GM23248 (cell line): ENCODE data around the gene ZNF225. TPM values are rescaled to one million over a fixed set of nuclear protein-coding genes. Genes with fewer than 3 reads are reported as not detected.

Source experiments
- DNase-seq: peaks from one replicate; pipeline ENCODE4 v3.0.0-alpha.2; 2015
- H2AFZ ChIP-seq: fragments of 200-600 bp; sonication (generic); 2 replicates; pipeline ENCODE4 v1.6.1; 2016; ENCODE audit warnings: antibody characterized with exemption
- H3F3A ChIP-seq: fragments of 200-600 bp; sonication (generic); 2 replicates; pipeline ENCODE4 v1.6.1; 2016; ENCODE audit warnings: mild to moderate bottlenecking, antibody characterized with exemption, mixed run types; ENCODE audit not compliant: insufficient read depth
- H3K27ac ChIP-seq: fragments of 200-600 bp; sonication (generic); 2 replicates; pipeline ENCODE4 v1.5.1; 2016; ENCODE audit warnings: mild to moderate bottlenecking
- H3K27me3 ChIP-seq: fragments of 200-600 bp; sonication (generic); replicated peaks from 2 replicates; pipeline ENCODE4 v1.6.1; 2016; ENCODE audit warnings: mild to moderate bottlenecking; ENCODE audit not compliant: insufficient read depth
- H3K36me3 ChIP-seq: fragments of 200-600 bp; sonication (generic); 2 replicates; pipeline ENCODE4 v1.6.1; 2016; ENCODE audit warnings: low read depth, mild to moderate bottlenecking
- H3K4me1 ChIP-seq: fragments of 200-600 bp; sonication (generic); 2 replicates; pipeline ENCODE4 v1.6.1; 2016; ENCODE audit warnings: mild to moderate bottlenecking; ENCODE audit not compliant: insufficient read depth
- H3K4me2 ChIP-seq: fragments of 200-600 bp; sonication (generic); one replicate; pipeline ENCODE4 v1.6.1; 2016; ENCODE audit warnings: mild to moderate bottlenecking; ENCODE audit not compliant: unreplicated experiment
- H3K4me3 ChIP-seq: fragments of 200-600 bp; sonication (generic); 2 replicates; pipeline ENCODE4 v1.5.1; 2016; ENCODE audit warnings: mild to moderate bottlenecking
- H3K79me2 ChIP-seq: fragments of 200-600 bp; sonication (generic); 2 replicates; pipeline ENCODE4 v1.6.1; 2016; ENCODE audit warnings: mild to moderate bottlenecking; ENCODE audit not compliant: insufficient read depth
- H3K9ac ChIP-seq: fragments of 200-600 bp; sonication (generic); 2 replicates; pipeline ENCODE4 v1.6.1; 2016; ENCODE audit warnings: mild to moderate bottlenecking
- H3K9me2 ChIP-seq: fragments of 200-600 bp; sonication (generic); 2 replicates; pipeline ENCODE4 v1.6.1; 2016; ENCODE audit warnings: mixed run types, mild to moderate bottlenecking, moderate library complexity; ENCODE audit not compliant: insufficient read depth
- H3K9me3 ChIP-seq: fragments of 200-600 bp; sonication (generic); one replicate; pipeline ENCODE4 v1.6.1; 2017; ENCODE audit warnings: low read depth
- H4K20me1 ChIP-seq: fragments of 200-600 bp; sonication (generic); 2 replicates; pipeline ENCODE4 v1.6.0; 2016; ENCODE audit not compliant: insufficient read depth
- EZH2 ChIP-seq: fragments of 200-600 bp; sonication (generic); IDR thresholded peaks from 2 replicates; pipeline ENCODE4 v1.6.1; 2018; ENCODE audit warnings: antibody characterized with exemption, mild to moderate bottlenecking; ENCODE audit not compliant: insufficient read depth, poor library complexity, severe bottlenecking
- EZH2phosphoT487 ChIP-seq: fragments of 200-600 bp; sonication (generic); IDR thresholded peaks from 2 replicates; pipeline ENCODE4 v1.6.1; 2018; ENCODE audit warnings: antibody characterized with exemption, moderate library complexity, mild to moderate bottlenecking, low read depth; ENCODE audit not compliant: insufficient read depth
- WGBS, 2 experiments: methylation state at CpG; one replicate each; pipeline ENCODE4 v1.1.6; 2015 to 2017; ENCODE audit warnings: low lambda C conversion rate in 2 of 2, low coverage in 1 of 2; ENCODE audit errors: missing lambda C conversion rate in 2 of 2; 5-methylcytosine and 5-hydroxymethylcytosine counted together
- in situ Hi-C: fragments of 300-500 bp; cut with MboI; formaldehyde crosslinking; loops from 2 replicates; pipeline ENCODE4 v1.15.0; 2020
- polyA plus RNA-seq: library from polyadenylated mRNA; unstranded; fragments of >200 nt; fragmentation: Nextera tagmentation; extraction: Ambion mirVana; gene quantifications from 2 replicates; pipeline ENCODE4 v1.2.1, GENCODE V29; 2016
- total RNA-seq: library from RNA; depleted of rRNA; stranded (reverse); fragments of >200 nt; shearing (Covaris generic); gene quantifications from 2 replicates; pipeline ENCODE4 v1.2.3, GENCODE V29; 2014

Gene ZNF225
- total and polyA plus RNA-seq, 2 experiments from 2014 or later, result 4.3 to 6.1 TPM

DNA sequence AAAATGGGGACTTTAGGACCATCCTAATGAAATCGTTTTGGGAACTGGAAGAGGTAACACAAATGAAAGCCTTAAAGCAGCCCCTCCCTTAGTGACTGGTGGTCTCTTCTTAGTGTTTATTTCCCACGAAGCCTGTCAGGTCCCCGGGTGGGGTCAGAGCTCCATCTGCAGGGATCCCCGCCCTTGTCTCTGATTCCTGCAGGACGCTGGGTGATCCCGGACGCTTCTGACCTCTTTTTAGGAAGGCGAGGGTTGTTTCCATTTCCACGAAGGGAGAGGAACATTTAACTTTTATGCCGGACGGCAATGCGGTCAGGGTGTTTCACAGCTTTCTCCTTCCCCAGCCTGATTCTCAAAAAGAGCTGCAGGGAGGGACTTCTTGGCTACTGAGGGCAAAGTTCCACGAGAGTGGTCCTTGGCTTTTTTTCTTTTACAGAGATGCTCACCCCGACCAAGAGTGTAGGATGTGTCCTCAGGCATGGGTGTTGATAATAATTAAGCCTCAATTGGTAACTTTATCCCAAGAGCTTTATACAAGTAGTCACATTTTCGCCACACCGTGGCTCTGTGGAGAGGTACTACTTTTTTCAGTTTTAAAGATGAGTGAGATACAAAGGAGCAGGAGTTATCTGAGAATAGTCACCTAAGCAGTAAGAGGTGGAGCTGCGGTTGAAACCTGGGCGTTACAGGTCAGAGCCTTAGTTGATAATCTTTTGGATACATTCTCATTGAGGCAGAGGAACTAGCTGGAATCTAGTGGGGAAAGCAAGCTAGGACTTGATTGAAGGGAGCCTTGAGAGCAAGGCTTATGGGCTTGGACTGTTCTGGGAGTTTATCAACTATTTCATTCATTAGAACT, 40.4 kb upstream of the ZNF225 start:
- Histone ChIP-seq H3K9me2 (no peaks in the 10 kb centered on the region), H4K20me1 (no peaks in the 10 kb centered on the region), H3K4me3 (peak overlapping the region; percentile 95), H3K9me3 (no peaks in the 10 kb centered on the region), H3F3A (no peaks in the 10 kb centered on the region), H3K27ac (no peak overlapping the region), H3K9ac (peak overlapping the region; percentile 71), H3K79me2 (peaks cover 46% of the 10 kb centered on the region), H3K4me2 (peak overlapping the region; percentile 96), H3K4me1 (peaks cover 6% of the 10 kb centered on the region; the same call in 1 of the 2 replicates), H2AFZ (peak overlapping the region; percentile 100), H3K36me3 (peaks cover 1% of the 10 kb centered on the region; the same call in 1 of the 2 replicates), H3K27me3 (no peaks in the 10 kb centered on the region)
- peak; percentile 44 for DNase-seq
- in situ Hi-C loops, result no loop called here
- no peak for TF ChIP-seq EZH2
- no peak for TF ChIP-seq EZH2phosphoT487
- WGBS, 2 experiments, result 14% methylated on average over 18 of the region's 18 CpGs

DNA sequence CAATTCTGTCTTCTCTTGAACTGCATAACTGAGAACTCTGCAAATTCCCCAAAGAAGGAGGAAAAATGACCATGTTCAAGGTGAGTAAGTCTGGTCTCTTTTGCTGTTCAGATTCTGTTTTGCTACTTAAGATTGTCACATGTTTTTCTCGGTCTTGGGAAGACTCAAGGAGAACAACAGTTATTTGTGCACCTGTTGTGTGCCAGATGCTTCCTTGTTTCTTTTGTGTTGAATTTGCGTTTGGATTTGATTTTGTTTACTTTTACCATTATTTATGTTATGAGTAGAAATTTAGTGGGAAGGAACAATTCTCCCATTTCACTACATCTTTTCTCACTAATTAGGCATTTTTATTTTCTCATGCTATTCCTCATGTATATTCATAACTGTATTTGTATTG, 36.9 kb upstream of the ZNF225 start:
- Histone ChIP-seq H3K79me2 (peaks cover 46% of the 10 kb centered on the region), H3K4me3 (no peak overlapping the region), H3K27me3 (no peaks in the 10 kb centered on the region), H3K9me2 (no peaks in the 10 kb centered on the region), H3K9me3 (no peaks in the 10 kb centered on the region), H4K20me1 (no peaks in the 10 kb centered on the region), H3K4me1 (peaks cover 6% of the 10 kb centered on the region; the same call in 1 of the 2 replicates), H3F3A (no peaks in the 10 kb centered on the region), H3K4me2 (no peak overlapping the region), H3K36me3 (peaks cover 6% of the 10 kb centered on the region; the same call in 1 of the 2 replicates), H3K27ac (no peak overlapping the region), H3K9ac (no peak overlapping the region), H2AFZ (no peak overlapping the region)
- no peak for TF ChIP-seq EZH2
- no peak for TF ChIP-seq EZH2phosphoT487
- WGBS, 2 experiments, result 80% methylated on average over 2 of the region's 2 CpGs
- in situ Hi-C loops, result no loop called here
- DNase-seq, result no peak

DNA sequence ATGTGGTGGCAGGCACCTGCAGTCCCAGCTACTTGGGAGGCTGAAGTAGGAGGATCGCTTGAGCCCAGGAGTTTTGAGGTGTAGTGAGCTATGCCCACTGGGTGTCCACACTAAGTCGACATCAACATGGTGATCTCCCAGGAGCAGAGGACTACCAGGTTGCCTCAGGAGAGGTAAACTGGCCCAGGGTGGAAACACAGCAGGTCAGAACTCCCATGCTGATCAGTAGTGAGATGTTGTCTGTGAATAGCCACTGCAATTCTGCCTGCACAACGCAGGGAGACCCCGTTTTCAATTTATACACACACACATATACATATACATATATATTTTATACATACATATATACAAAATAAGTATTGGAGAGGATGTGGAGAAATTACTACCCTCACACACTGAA, 21.1 kb upstream of the ZNF225 start:
- in situ Hi-C loops, result no loop called here
- no peaks in the 10 kb centered on the region; the same call in 1 of the 2 replicates for H3K36me3 ChIP-seq

DNA sequence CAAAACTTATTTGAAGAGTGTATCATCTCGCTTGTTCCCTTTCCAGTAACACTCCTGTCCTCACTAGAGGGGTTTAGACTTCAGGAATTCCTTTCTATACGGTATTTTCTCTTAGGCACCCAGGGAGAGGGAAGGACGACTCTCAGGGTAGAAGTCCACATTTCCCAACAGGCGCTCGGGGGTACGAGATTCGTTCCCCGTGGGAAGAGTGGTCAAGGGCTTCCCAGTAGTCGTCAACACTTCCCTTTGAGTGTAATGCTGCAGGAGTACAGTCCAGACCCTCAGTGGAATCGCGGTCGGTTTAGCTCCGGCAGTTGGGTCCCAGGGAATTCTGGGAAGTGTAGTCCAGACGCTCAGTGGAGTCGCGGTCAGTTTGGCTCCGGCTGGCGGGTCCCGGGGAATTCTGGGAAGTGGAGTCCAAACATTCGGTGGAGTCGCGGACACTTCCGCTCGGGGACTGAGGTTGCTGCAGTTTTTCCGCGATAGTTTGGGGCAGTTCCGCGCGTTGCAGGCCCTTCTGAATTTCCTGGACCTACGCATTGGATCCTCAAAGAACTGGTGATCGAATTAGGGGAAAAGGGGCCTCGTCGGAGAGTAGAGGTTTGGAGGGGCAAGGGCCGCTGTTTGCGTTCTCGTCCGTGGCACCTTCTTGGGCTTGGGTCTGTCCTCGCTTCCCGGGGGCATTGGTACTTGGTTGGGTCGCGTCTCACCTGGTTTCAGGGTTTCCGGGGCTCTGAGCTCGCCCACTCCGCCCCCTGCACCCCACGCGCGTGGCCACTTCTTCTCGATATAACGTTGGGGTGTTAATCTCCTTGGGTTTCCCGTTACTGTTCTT, 19.1 kb upstream of the ZNF225 start, which contains the start of gene ZNF224:
TSS of gene ZNF224 (plus strand) at position 431 of the 835 bp plus-strand sequence. CDS start 3,513 bp downstream, outside the sequence.
- Histone ChIP-seq H2AFZ (peak within 1 kb of the TSS; percentile 99), H3K79me2 (peaks cover 47% of the 10 kb centered on the region), H3K27me3 (no peaks in the 10 kb centered on the region), H3K9me3 (no peaks in the 10 kb centered on the region), H4K20me1 (no peaks in the 10 kb centered on the region), H3K9ac (peak within 1 kb of the TSS; percentile 87), H3K4me2 (peak within 1 kb of the TSS; percentile 85), H3K9me2 (no peaks in the 10 kb centered on the region), H3K27ac (peak within 1 kb of the TSS; percentile 60), H3F3A (0 out of 2 replicates have a peak, but pooled peaks cover 3% of the 10 kb centered on the region), H3K36me3 (peaks cover 8% of the 10 kb centered on the region; the same call in 1 of the 2 replicates), H3K4me1 (no peaks in the 10 kb centered on the region), H3K4me3 (peak within 1 kb of the TSS; percentile 83)
- in situ Hi-C loops, result no loop called here
- TF ChIP-seq EZH2phosphoT487, result no peak
- no peak for TF ChIP-seq EZH2
- DNase-seq, result peak; percentile 96
- 2% methylated on average over 50 of the region's 50 CpGs for WGBS, 2 experiments

More for the DNA sequence above, 21.1 kb upstream of the ZNF225 start:
- DNase-seq, result no peak
- Histone ChIP-seq H3K4me2 (no peak overlapping the region), H2AFZ (no peak overlapping the region), H4K20me1 (no peaks in the 10 kb centered on the region), H3K79me2 (peaks cover 28% of the 10 kb centered on the region), H3K9me2 (no peaks in the 10 kb centered on the region), H3K27me3 (no peaks in the 10 kb centered on the region), H3K9ac (no peak overlapping the region), H3K4me3 (no peak overlapping the region), H3K27ac (no peak overlapping the region), H3F3A (0 out of 2 replicates have a peak, but pooled peaks cover 3% of the 10 kb centered on the region), H3K9me3 (no peaks in the 10 kb centered on the region), H3K4me1 (no peaks in the 10 kb centered on the region)
- 65% methylated on average over 4 of the region's 4 CpGs for WGBS, 2 experiments
- TF ChIP-seq EZH2 (no peak), EZH2phosphoT487 (no peak)
